Measurements from ENCODE around the gene SALL1. TPM values are rescaled to one million over a fixed set of nuclear protein-coding genes. Genes with fewer than 3 reads are reported as not detected.

SALL1 gene
- total and polyA plus RNA-seq, 2 donors (not counting 3 experiments of a cell fraction or from before 2014, with no cell fraction given), result not detected

DNA sequence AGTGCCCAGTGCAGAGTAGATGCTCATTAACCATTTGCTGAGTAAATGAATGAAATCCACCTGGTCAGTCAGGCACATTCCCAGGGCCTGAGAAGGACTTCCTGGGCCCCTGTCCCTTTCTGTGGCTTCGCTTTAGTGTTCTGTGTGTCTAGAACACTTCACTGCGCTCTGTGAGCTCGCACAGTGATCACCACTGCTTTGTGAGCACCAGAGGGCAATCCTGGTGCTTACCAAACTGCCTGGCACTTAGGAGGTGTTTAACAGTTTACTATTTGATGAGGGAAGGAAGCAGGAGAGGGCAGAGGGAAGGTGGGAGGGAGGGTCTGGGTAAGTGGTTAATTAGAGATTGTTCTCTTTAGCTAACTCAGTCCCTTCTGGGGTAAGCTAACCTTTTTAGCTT lies 26.2 kb downstream of the SALL1 start:
- H3K79me2 ChIP-seq (ENCODE audit: control insufficient read depth, insufficient read depth, low read length), result no peaks in the 10 kb centered on the region
- dilution Hi-C loops (cut with MboI; ENCODE audit: extremely low pct_ligation_motif_present, low sequenced_read_pairs) (no loop called here), intact Hi-C loops (cut with micrococcal nuclease) (no loop called here)
- no peaks in the 10 kb centered on the region for H3K9me3 ChIP-seq (replicated peaks; ENCODE audit: control insufficient read depth, insufficient read depth, low read length)
- no peak overlapping the region for H3K4me2 ChIP-seq (ENCODE audit: insufficient read depth, low read length)
- H3K9me1 ChIP-seq (replicated peaks; ENCODE audit: control insufficient read depth, extremely low read depth, insufficient read depth, low read length), result no peaks in the 10 kb centered on the region
- H4K20me1 ChIP-seq (replicated peaks; ENCODE audit: control insufficient read depth, extremely low read depth, insufficient read depth, low read length), result no peaks in the 10 kb centered on the region
- no peak overlapping the region for H2AFZ ChIP-seq (ENCODE audit: low read depth, low read length)
- DNase-seq (ENCODE audit: low read depth, low spot score) (no peak), FAIRE-seq (no peak)
- BruUV-seq (replicated peaks), result no TSS peak
- POLR2A ChIA-PET, result no interaction called here
- no peak overlapping the region for H3K9ac ChIP-seq (replicated peaks; ENCODE audit: extremely low read depth, insufficient read depth, low read length)
- H3K36me3 ChIP-seq (ENCODE audit: control insufficient read depth in 2 of 2, extremely low read depth in 1 of 2, insufficient read depth in 2 of 2, low read length in 2 of 2), result no peaks in the 10 kb centered on the region
- H3K4me3 ChIP-seq (replicated peaks in 1 of 3; ENCODE audit: insufficient read depth in 1 of 3, low read depth in 1 of 3, low read length in 3 of 3), result no peak overlapping the region
- CTCF ChIA-PET, result interaction anchor here (1.5 kb wide), 1 partner anchor 460 kb away, joined by 3 read pairs; no protein-coding TSS in a partner anchor
- no peaks in the 10 kb centered on the region for H3K27me3 ChIP-seq (ENCODE audit: control insufficient read depth in 2 of 2, insufficient read depth in 2 of 2, low read length in 2 of 2)
- H3K27ac ChIP-seq (ENCODE audit: insufficient read depth, low read depth, low read length), result no peak overlapping the region
- TF ChIP-seq POLR2AphosphoS5 (IDR thresholded peaks at IDR 0.05; ENCODE audit: insufficient read depth, low read depth, low read length) (no peak), GATA2 (IDR thresholded peaks at IDR 0.05; ENCODE audit: insufficient read depth, insufficient read length, low read depth, low read length) (no peak)
- no peaks in the 10 kb centered on the region for H3K4me1 ChIP-seq (ENCODE audit: control insufficient read depth, extremely low read depth, insufficient read depth, low read length)

GRCh38 chr16:51121850-51122249 lies 29.2 kb downstream of the SALL1 start:
- no peak for FAIRE-seq

More at GRCh38 chr16:51121850-51122249, 29.2 kb downstream of the SALL1 start:
- H3K4me3 ChIP-seq (replicated peaks in 1 of 3; ENCODE audit: insufficient read depth in 1 of 3, low read depth in 1 of 3, low read length in 3 of 3), result no peak overlapping the region
- CTCF ChIA-PET, result interaction anchor here (0.6 kb wide), 1 partner anchor 1469 kb away, joined by 3 read pairs; no protein-coding TSS in a partner anchor
- POLR2A ChIA-PET, result no interaction called here
- no peaks in the 10 kb centered on the region for H3K9me1 ChIP-seq (replicated peaks; ENCODE audit: control insufficient read depth, extremely low read depth, insufficient read depth, low read length)
- H2AFZ ChIP-seq (ENCODE audit: low read depth, low read length), result no peak overlapping the region
- H3K27me3 ChIP-seq (ENCODE audit: control insufficient read depth in 2 of 2, insufficient read depth in 2 of 2, low read length in 2 of 2), result no peaks in the 10 kb centered on the region
- H3K4me1 ChIP-seq (ENCODE audit: control insufficient read depth, extremely low read depth, insufficient read depth, low read length), result no peaks in the 10 kb centered on the region
- dilution Hi-C loops (cut with MboI; ENCODE audit: extremely low pct_ligation_motif_present, low sequenced_read_pairs), result no loop called here
- H3K4me2 ChIP-seq (ENCODE audit: insufficient read depth, low read length), result no peak overlapping the region
- no peak overlapping the region for H3K9ac ChIP-seq (replicated peaks; ENCODE audit: extremely low read depth, insufficient read depth, low read length)
- H4K20me1 ChIP-seq (replicated peaks; ENCODE audit: control insufficient read depth, extremely low read depth, insufficient read depth, low read length), result no peaks in the 10 kb centered on the region
- H3K36me3 ChIP-seq (ENCODE audit: control insufficient read depth in 2 of 2, extremely low read depth in 1 of 2, insufficient read depth in 2 of 2, low read length in 2 of 2), result no peaks in the 10 kb centered on the region
- BruUV-seq (replicated peaks), result no TSS peak
- no peaks in the 10 kb centered on the region for H3K79me2 ChIP-seq (ENCODE audit: control insufficient read depth, insufficient read depth, low read length)
- H3K27ac ChIP-seq (ENCODE audit: insufficient read depth, low read depth, low read length), result no peak overlapping the region
- TF ChIP-seq POLR2AphosphoS5 (IDR thresholded peaks at IDR 0.05; ENCODE audit: insufficient read depth, low read depth, low read length) (no peak), CTCF (IDR thresholded peaks at IDR 0.05; ENCODE audit: extremely low read depth in 1 of 2, insufficient read depth in 1 of 2, low read depth in 1 of 2, low read length in 2 of 2) (no peak), MYC (IDR thresholded peaks at IDR 0.05; ENCODE audit: low read depth, low read length) (no peak), EZH2 (IDR thresholded peaks at IDR 0.05; ENCODE audit: borderline replicate concordance, low read depth, low read length, severe bottlenecking) (no peak), FOS (IDR thresholded peaks at IDR 0.05; ENCODE audit: borderline replicate concordance, insufficient read depth, low read length) (no peak), POLR2A (IDR thresholded peaks at IDR 0.05; ENCODE audit: low read depth, low read length) (no peak), GATA2 (IDR thresholded peaks at IDR 0.05; ENCODE audit: insufficient read depth, insufficient read length, low read depth, low read length) (no peak), JUN (IDR thresholded peaks at IDR 0.05; ENCODE audit: borderline replicate concordance, insufficient read depth, insufficient read length, low read depth) (no peak)
- TF ChIP-seq, protein P1, sequence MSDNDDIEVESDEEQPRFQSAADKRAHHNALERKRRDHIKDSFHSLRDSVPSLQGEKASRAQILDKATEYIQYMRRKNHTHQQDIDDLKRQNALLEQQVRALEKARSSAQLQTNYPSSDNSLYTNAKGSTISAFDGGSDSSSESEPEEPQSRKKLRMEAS (IDR thresholded peaks at IDR 0.05; ENCODE audit: insufficient read depth, insufficient read length), result no peak
- intact Hi-C loops (cut with micrococcal nuclease), result no loop called here
- DNase-seq (ENCODE audit: low read depth, low spot score), result no peak
- H3K9me3 ChIP-seq (replicated peaks; ENCODE audit: control insufficient read depth, insufficient read depth, low read length), result no peaks in the 10 kb centered on the region
